BJ (cell line): Measurements from ENCODE around the gene TIMM9. TPM values are rescaled to one million over a fixed set of nuclear protein-coding genes. Genes with fewer than 3 reads are reported as not detected.

Source experiments
- CTCF ChIA-PET: fragments of 350-600 bp; formaldehyde crosslinking; extraction: SDS; loops from one replicate; lab custom pipeline; 2021; ENCODE audit warnings: antibody characterized with exemption, inconsistent platforms; lab: Yijun Ruan, JAX
- POLR2A ChIA-PET: fragments of 300-600 bp; sonication (Branson Sonifier 250); formaldehyde crosslinking; extraction: SDS; loops from one replicate; lab custom pipeline; 2021; ENCODE audit warnings: antibody characterized with exemption; lab: Charles Lee
- DNase-seq: peaks from one replicate; pipeline ENCODE4 v3.0.0-alpha.2; 2011; ENCODE audit warnings: low read depth
- H3K27me3 ChIP-seq: 2 replicates; pipeline ENCODE4 v1.6.0; 2011; ENCODE audit warnings: low read length; ENCODE audit not compliant: control insufficient read depth, insufficient read depth
- H3K36me3 ChIP-seq: 2 replicates; pipeline ENCODE4 v1.5.1; 2011; ENCODE audit warnings: low read length; ENCODE audit not compliant: control insufficient read depth, insufficient read depth
- H3K4me3 ChIP-seq: 2 replicates; pipeline ENCODE4 v1.5.1; 2011; ENCODE audit warnings: low read depth, mild to moderate bottlenecking, control low read depth, low read length
- polyA plus RNA-seq: library from polyadenylated mRNA; depleted of rRNA; stranded (reverse); fragments of >200 nt; gene quantifications from 2 replicates; pipeline ENCODE4 v1.2.3, GENCODE V29; 2011
- TF ChIP-seq, protein P1 (sequence below): IDR thresholded peaks from 2 replicates; pipeline ENCODE4 v1.5.1; 2011; ENCODE audit warnings: low read depth, mild to moderate bottlenecking, control low read depth, inconsistent platforms, low read length, moderate library complexity; ENCODE audit not compliant: insufficient read depth

The TIMM9 gene
- polyA plus RNA-seq, 1 experiment = 20.0 TPM

DNA sequence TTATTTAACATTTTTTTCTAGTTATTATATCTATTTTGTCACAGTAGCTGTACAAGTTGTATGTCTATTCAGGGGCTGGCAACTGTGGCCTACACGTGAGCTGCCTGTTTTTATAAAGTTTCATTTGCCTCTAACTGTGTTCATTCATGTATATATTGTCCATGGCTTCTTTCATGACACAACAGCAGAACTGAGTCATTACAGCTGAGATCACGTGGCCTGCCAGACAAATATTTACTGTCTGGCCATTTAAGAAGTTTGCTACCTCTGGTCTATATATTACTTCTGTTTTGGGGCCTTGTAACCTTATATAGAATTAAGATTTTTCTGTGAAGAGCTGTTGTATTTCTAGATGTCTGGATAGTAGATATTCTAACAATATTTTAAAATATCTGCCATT is 38.1 kb upstream of the TIMM9 start:
- Histone ChIP-seq H3K36me3 (no peaks in the 10 kb centered on the region; the same call in 1 of the 2 replicates), H3K4me3 (no peak overlapping the region), H3K27me3 (no peaks in the 10 kb centered on the region)
- DNase-seq = no peak
- ChIA-PET POLR2A (no interaction called here), CTCF (no interaction called here)
- TF ChIP-seq, protein P1, sequence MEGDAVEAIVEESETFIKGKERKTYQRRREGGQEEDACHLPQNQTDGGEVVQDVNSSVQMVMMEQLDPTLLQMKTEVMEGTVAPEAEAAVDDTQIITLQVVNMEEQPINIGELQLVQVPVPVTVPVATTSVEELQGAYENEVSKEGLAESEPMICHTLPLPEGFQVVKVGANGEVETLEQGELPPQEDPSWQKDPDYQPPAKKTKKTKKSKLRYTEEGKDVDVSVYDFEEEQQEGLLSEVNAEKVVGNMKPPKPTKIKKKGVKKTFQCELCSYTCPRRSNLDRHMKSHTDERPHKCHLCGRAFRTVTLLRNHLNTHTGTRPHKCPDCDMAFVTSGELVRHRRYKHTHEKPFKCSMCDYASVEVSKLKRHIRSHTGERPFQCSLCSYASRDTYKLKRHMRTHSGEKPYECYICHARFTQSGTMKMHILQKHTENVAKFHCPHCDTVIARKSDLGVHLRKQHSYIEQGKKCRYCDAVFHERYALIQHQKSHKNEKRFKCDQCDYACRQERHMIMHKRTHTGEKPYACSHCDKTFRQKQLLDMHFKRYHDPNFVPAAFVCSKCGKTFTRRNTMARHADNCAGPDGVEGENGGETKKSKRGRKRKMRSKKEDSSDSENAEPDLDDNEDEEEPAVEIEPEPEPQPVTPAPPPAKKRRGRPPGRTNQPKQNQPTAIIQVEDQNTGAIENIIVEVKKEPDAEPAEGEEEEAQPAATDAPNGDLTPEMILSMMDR = no peak

DNA sequence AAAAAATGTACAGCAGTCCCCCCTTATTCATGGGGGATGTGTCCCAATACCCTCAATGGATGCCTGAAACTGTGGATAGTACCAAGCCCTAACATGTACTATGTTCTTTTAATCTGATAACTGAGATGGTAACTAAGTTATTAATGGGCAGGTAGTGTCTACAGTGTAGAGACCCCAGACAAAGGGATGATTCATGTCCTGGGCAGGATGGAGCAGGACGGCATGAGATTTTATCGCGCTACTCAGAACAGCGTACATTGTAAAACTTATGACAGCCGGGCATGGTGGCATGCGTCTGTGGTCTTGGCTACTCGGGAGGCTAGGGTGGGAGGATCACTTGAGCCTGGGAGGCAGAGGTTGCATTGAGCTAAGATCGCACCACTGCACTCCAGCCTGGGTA is 37.3 kb upstream of the TIMM9 start:
- H3K27me3 ChIP-seq = no peaks in the 10 kb centered on the region
- TF ChIP-seq, protein P1 = no peak
- CTCF ChIA-PET = no interaction called here
- POLR2A ChIA-PET = no interaction called here
- H3K4me3 ChIP-seq = no peak overlapping the region
- no peak for DNase-seq
- H3K36me3 ChIP-seq = no peaks in the 10 kb centered on the region; the same call in 1 of the 2 replicates

DNA sequence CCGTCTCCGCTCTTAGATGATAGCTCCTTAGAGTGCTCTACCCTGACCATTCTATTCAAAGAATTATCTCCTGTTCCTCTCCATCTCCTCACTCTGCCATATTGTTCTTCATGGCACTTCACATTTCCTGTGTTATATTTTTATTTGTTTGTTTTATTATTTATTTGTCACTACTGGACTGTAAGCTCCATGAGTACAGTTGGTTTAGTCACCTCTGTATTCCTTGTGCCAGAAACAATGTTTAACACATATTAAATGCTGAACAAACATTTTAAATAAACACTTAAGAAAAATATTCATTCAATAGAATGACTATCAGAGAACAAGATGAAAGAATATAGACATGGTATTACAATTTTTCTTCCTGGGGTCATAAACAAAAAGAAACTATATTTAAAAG is 35.8 kb upstream of the TIMM9 start:
- no peaks in the 10 kb centered on the region for H3K27me3 ChIP-seq
- CTCF ChIA-PET = interaction anchor here (0.8 kb wide), 1 partner anchor 19 kb away, joined by 3 read pairs; no protein-coding TSS in a partner anchor

DNA sequence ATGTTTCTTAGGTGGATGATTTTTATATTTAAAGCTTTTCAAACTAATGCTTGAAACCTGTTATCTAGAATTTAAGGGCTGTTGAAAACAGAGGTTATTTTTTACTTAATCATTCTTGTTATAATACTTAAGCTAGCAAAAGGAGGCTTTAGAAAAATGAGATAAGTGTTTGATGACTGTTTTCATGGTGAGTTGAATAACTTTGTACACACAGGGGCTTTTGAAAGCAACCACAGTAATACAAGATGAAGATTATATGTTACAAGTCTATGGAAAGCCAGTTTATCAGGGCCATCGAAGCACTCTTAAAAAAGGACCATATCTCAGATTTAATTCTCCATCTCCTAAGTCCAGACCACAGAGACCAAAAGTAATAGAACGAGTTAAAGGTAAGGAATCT is 33.4 kb upstream of the TIMM9 start:
- no peak overlapping the region for H3K4me3 ChIP-seq
- peaks cover 2% of the 10 kb centered on the region; the same call in 1 of the 2 replicates for H3K36me3 ChIP-seq
- ChIA-PET CTCF (no interaction called here), POLR2A (no interaction called here)
- TF ChIP-seq, protein P1 = no peak
- DNase-seq = no peak
- no peaks in the 10 kb centered on the region for H3K27me3 ChIP-seq

More for the DNA sequence above, 35.8 kb upstream of the TIMM9 start:
- TF ChIP-seq, protein P1 = no peak
- no peak for DNase-seq
- no peak overlapping the region for H3K4me3 ChIP-seq
- POLR2A ChIA-PET = no interaction called here
- H3K36me3 ChIP-seq = no peaks in the 10 kb centered on the region; the same call in 1 of the 2 replicates

DNA sequence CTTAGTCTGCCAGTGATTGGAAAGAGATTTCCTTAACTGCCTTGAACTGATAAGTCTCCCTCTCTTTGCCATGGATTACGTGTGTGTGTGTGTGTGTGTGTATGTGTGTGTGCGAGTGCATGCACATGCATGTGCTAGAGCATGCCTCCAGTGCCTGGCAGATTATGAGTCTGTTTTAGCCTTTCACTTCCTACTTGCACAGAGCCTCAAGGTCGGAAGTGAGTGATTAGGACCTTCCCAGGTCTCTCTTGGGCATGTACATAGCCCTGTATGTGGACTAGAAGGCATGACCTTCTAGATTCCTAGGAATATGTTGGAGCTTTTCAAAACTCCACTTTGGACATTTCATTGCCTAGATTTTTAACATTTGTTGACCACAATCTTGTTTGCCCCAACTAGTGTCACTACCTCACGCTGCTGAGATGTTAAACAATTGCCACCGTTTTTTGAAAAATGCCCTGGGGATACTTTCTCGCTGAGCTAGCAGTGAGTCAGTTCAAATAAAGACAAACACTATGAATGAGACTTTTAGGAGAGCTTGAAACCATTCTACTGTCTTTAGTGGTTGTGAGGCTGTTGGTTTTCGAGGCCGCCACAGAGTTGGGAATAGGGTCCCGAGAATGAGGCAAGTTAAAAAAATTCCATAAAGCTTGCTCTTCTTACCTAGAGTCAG is 28.4 kb upstream of the TIMM9 start:
- ChIA-PET POLR2A (no interaction called here), CTCF (no interaction called here)
- H3K36me3 ChIP-seq = 0 out of 2 replicates have a peak, but pooled peaks cover 2% of the 10 kb centered on the region
- DNase-seq = no peak
- no peaks in the 10 kb centered on the region for H3K27me3 ChIP-seq
- TF ChIP-seq, protein P1 = no peak
- H3K4me3 ChIP-seq = no peak overlapping the region
